ENCODE results near the gene DNAI4. TPM values are rescaled to one million over a fixed set of nuclear protein-coding genes. Genes with fewer than 3 reads are reported as not detected.

The DNAI4 gene
- total and polyA plus RNA-seq, 2 experiments from 2014 or later: 0.90 to 3.8 TPM

DNA sequence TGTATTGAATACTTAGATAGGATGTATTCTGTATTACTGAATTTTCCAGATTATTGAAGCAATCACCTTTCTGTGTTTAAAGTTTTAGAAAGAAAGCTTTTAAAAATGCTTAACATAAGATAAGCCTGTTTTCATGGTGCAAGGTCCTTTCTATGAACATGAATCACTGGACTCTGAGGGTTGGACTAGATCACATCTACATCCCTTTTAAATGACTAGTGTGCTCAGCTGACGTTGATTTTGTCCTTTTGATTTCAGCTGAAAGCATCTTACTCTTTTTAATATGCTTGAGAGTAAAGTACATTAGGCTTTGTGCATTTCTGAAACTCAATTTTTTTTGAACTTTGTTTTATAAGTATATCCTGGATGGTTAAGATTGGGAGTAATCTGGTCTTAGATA is 16.3 kb upstream of the DNAI4 start:
- peaks cover 8% of the 10 kb centered on the region; the same call in 1 of the 2 replicates for H3K36me3 ChIP-seq (ENCODE audit: insufficient read depth)
- H3F3A ChIP-seq (replicated peaks; ENCODE audit: low read depth): no peaks in the 10 kb centered on the region
- peaks cover 83% of the 10 kb centered on the region for H3K79me2 ChIP-seq (replicated peaks; ENCODE audit: insufficient read depth)
- H3K9me3 Mint-ChIP-seq: no peaks in the 10 kb centered on the region
- no peak overlapping the region for H3K27ac Mint-ChIP-seq
- H3K36me3 Mint-ChIP-seq (ENCODE audit: low read depth): peaks cover 7% of the 10 kb centered on the region; the same call in 2 of the 3 replicates
- peaks cover 17% of the 10 kb centered on the region for H4K20me1 ChIP-seq (replicated peaks; ENCODE audit: insufficient read depth)
- H3K4me2 ChIP-seq: no peak overlapping the region
- TF ChIP-seq EZH2 (IDR thresholded peaks at IDR 0.05; ENCODE audit: low read depth, unreplicated experiment): no peak
- TF ChIP-seq, protein P1, sequence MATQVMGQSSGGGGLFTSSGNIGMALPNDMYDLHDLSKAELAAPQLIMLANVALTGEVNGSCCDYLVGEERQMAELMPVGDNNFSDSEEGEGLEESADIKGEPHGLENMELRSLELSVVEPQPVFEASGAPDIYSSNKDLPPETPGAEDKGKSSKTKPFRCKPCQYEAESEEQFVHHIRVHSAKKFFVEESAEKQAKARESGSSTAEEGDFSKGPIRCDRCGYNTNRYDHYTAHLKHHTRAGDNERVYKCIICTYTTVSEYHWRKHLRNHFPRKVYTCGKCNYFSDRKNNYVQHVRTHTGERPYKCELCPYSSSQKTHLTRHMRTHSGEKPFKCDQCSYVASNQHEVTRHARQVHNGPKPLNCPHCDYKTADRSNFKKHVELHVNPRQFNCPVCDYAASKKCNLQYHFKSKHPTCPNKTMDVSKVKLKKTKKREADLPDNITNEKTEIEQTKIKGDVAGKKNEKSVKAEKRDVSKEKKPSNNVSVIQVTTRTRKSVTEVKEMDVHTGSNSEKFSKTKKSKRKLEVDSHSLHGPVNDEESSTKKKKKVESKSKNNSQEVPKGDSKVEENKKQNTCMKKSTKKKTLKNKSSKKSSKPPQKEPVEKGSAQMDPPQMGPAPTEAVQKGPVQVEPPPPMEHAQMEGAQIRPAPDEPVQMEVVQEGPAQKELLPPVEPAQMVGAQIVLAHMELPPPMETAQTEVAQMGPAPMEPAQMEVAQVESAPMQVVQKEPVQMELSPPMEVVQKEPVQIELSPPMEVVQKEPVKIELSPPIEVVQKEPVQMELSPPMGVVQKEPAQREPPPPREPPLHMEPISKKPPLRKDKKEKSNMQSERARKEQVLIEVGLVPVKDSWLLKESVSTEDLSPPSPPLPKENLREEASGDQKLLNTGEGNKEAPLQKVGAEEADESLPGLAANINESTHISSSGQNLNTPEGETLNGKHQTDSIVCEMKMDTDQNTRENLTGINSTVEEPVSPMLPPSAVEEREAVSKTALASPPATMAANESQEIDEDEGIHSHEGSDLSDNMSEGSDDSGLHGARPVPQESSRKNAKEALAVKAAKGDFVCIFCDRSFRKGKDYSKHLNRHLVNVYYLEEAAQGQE (IDR thresholded peaks at IDR 0.05; ENCODE audit: unreplicated experiment): no peak
- no peak for TF ChIP-seq EZH2phosphoT487 (IDR thresholded peaks at IDR 0.05; ENCODE audit: unreplicated experiment)
- TF ChIP-seq CREB1 (CRISPR knock-in tag; IDR thresholded peaks at IDR 0.05; ENCODE audit: low read depth): no peak
- TF ChIP-seq, protein P2, sequence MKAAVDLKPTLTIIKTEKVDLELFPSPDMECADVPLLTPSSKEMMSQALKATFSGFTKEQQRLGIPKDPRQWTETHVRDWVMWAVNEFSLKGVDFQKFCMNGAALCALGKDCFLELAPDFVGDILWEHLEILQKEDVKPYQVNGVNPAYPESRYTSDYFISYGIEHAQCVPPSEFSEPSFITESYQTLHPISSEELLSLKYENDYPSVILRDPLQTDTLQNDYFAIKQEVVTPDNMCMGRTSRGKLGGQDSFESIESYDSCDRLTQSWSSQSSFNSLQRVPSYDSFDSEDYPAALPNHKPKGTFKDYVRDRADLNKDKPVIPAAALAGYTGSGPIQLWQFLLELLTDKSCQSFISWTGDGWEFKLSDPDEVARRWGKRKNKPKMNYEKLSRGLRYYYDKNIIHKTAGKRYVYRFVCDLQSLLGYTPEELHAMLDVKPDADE (IDR thresholded peaks at IDR 0.05): no peak
- TF ChIP-seq ZNF331 (CRISPR knock-in tag; IDR thresholded peaks at IDR 0.05; ENCODE audit: low read depth): no peak
- TF ChIP-seq, protein P3, sequence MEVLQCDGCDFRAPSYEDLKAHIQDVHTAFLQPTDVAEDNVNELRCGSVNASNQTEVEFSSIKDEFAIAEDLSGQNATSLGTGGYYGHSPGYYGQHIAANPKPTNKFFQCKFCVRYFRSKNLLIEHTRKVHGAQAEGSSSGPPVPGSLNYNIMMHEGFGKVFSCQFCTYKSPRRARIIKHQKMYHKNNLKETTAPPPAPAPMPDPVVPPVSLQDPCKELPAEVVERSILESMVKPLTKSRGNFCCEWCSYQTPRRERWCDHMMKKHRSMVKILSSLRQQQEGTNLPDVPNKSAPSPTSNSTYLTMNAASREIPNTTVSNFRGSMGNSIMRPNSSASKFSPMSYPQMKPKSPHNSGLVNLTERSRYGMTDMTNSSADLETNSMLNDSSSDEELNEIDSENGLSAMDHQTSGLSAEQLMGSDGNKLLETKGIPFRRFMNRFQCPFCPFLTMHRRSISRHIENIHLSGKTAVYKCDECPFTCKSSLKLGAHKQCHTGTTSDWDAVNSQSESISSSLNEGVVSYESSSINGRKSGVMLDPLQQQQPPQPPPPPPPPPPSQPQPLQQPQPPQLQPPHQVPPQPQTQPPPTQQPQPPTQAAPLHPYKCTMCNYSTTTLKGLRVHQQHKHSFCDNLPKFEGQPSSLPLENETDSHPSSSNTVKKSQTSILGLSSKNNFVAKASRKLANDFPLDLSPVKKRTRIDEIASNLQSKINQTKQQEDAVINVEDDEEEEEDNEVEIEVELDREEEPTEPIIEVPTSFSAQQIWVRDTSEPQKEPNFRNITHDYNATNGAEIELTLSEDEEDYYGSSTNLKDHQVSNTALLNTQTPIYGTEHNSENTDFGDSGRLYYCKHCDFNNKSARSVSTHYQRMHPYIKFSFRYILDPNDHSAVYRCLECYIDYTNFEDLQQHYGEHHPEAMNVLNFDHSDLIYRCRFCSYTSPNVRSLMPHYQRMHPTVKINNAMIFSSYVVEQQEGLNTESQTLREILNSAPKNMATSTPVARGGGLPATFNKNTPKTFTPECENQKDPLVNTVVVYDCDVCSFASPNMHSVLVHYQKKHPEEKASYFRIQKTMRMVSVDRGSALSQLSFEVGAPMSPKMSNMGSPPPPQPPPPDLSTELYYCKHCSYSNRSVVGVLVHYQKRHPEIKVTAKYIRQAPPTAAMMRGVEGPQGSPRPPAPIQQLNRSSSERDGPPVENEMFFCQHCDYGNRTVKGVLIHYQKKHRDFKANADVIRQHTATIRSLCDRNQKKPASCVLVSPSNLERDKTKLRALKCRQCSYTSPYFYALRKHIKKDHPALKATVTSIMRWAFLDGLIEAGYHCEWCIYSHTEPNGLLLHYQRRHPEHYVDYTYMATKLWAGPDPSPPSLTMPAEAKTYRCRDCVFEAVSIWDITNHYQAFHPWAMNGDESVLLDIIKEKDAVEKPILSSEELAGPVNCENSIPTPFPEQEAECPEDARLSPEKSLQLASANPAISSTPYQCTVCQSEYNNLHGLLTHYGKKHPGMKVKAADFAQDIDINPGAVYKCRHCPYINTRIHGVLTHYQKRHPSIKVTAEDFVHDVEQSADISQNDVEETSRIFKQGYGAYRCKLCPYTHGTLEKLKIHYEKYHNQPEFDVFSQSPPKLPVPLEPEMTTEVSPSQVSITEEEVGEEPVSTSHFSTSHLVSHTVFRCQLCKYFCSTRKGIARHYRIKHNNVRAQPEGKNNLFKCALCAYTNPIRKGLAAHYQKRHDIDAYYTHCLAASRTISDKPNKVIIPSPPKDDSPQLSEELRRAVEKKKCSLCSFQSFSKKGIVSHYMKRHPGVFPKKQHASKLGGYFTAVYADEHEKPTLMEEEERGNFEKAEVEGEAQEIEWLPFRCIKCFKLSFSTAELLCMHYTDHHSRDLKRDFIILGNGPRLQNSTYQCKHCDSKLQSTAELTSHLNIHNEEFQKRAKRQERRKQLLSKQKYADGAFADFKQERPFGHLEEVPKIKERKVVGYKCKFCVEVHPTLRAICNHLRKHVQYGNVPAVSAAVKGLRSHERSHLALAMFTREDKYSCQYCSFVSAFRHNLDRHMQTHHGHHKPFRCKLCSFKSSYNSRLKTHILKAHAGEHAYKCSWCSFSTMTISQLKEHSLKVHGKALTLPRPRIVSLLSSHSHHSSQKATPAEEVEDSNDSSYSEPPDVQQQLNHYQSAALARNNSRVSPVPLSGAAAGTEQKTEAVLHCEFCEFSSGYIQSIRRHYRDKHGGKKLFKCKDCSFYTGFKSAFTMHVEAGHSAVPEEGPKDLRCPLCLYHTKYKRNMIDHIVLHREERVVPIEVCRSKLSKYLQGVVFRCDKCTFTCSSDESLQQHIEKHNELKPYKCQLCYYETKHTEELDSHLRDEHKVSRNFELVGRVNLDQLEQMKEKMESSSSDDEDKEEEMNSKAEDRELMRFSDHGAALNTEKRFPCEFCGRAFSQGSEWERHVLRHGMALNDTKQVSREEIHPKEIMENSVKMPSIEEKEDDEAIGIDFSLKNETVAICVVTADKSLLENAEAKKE (CRISPR knock-in tag; IDR thresholded peaks at IDR 0.05): no peak
- TF ChIP-seq JUNB (IDR thresholded peaks at IDR 0.05; ENCODE audit: unreplicated experiment): no peak
- TF ChIP-seq, protein P4, sequence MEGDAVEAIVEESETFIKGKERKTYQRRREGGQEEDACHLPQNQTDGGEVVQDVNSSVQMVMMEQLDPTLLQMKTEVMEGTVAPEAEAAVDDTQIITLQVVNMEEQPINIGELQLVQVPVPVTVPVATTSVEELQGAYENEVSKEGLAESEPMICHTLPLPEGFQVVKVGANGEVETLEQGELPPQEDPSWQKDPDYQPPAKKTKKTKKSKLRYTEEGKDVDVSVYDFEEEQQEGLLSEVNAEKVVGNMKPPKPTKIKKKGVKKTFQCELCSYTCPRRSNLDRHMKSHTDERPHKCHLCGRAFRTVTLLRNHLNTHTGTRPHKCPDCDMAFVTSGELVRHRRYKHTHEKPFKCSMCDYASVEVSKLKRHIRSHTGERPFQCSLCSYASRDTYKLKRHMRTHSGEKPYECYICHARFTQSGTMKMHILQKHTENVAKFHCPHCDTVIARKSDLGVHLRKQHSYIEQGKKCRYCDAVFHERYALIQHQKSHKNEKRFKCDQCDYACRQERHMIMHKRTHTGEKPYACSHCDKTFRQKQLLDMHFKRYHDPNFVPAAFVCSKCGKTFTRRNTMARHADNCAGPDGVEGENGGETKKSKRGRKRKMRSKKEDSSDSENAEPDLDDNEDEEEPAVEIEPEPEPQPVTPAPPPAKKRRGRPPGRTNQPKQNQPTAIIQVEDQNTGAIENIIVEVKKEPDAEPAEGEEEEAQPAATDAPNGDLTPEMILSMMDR (conservative IDR thresholded peaks at IDR 0.05; ENCODE audit: low read depth in 2 of 2): no peak
- TF ChIP-seq NANOG (IDR thresholded peaks at IDR 0.05; ENCODE audit: borderline replicate concordance): no peak
- no peak for TF ChIP-seq POLR2AphosphoS5 (IDR thresholded peaks at IDR 0.05; ENCODE audit: low read depth)
- TF ChIP-seq STAT1 (IDR thresholded peaks at IDR 0.05; ENCODE audit: unreplicated experiment): no peak
- no peak for TF ChIP-seq ZNF114 (CRISPR knock-in tag; IDR thresholded peaks at IDR 0.05)
- no peaks in the 10 kb centered on the region for H3K27me3 ChIP-seq (ENCODE audit: insufficient read depth)
- DNase-seq (ENCODE audit: low spot score) (no peak), ATAC-seq (no peak)
- H3K4me3 ChIP-seq: no peak overlapping the region
- H2AFZ ChIP-seq: no peak overlapping the region
- no peak overlapping the region for H3K27ac ChIP-seq (ENCODE audit: low read depth)
- no peaks in the 10 kb centered on the region for H3K9me2 ChIP-seq (ENCODE audit: insufficient read depth)
- H3K4me3 Mint-ChIP-seq: no peak overlapping the region
- H3K27me3 Mint-ChIP-seq (ENCODE audit: insufficient read depth, low read depth, poor library complexity): no peaks in the 10 kb centered on the region
- peaks cover 12% of the 10 kb centered on the region; the same call in 2 of the 3 replicates for H3K4me1 Mint-ChIP-seq
- peaks cover 17% of the 10 kb centered on the region for H3K4me1 ChIP-seq (ENCODE audit: insufficient read depth)
